Measurements from ENCODE around the gene EXO1.
"Not testable (repeated sequence)": the region's sequence is repeated elsewhere in the genome, so short reads cannot be mapped to it uniquely, and the experiment has no call there.

EXO1 gene

GRCh38 chr1:241819340-241819866, 28.6 kb upstream of the EXO1 start:
- H3K4me3 ChIP-seq (ENCODE audit: low read depth, low read length), result no peak overlapping the region
- DNase-seq, result no peak
- peaks cover 53% of the 10 kb centered on the region for H3K27me3 ChIP-seq (ENCODE audit: insufficient read depth, low read depth, severe bottlenecking)
- H3K27ac ChIP-seq, result no peak overlapping the region
- no peaks in the 10 kb centered on the region for H3K36me3 ChIP-seq
- no peaks in the 10 kb centered on the region for H3K9me3 ChIP-seq (ENCODE audit: severe bottlenecking)
- no peak for TF ChIP-seq CTCF (IDR thresholded peaks at IDR 0.05; ENCODE audit: low read depth, low read length)

- no peaks in the 10 kb centered on the region for H3K9me3 ChIP-seq (ENCODE audit: severe bottlenecking)
- no peak for DNase-seq
- no peak overlapping the region for H3K4me3 ChIP-seq (ENCODE audit: low read depth, low read length)
- H3K27me3 ChIP-seq (ENCODE audit: insufficient read depth, low read depth, severe bottlenecking), result peaks cover 50% of the 10 kb centered on the region
- no peak for TF ChIP-seq CTCF (IDR thresholded peaks at IDR 0.05; ENCODE audit: low read depth, low read length)
- H3K27ac ChIP-seq, result no peak overlapping the region
- no peaks in the 10 kb centered on the region for H3K36me3 ChIP-seq
These were observed 26.6 kb upstream of the EXO1 start for GRCh38 chr1:241821363-241821762.

DNA sequence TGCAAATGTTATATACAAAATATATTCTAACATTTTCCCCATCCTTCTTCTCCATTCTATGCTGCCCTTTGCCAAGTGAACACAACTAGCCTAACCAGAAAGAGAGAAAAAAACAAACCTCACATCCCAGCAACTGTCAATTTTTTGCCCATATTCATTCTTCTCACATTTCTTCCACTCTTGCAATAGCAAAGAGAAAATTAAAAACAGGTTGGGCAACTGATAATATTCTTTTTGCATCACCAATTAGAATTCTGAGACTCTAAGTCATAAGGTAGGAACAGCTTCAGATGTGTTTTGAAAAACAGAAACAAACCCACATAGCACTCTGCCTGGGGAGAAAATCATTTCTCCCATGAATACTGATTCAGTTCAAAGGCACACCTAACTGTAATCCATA, 25.2 kb upstream of the EXO1 start:
- Histone ChIP-seq H3K36me3 (no peaks in the 10 kb centered on the region), H3K27me3 (ENCODE audit: insufficient read depth, low read depth, severe bottlenecking) (peaks cover 40% of the 10 kb centered on the region), H3K4me3 (ENCODE audit: low read depth, low read length) (no peak overlapping the region), H3K27ac (no peak overlapping the region), H3K9me3 (ENCODE audit: severe bottlenecking) (no peaks in the 10 kb centered on the region)
- DNase-seq, result no peak
- no peak for TF ChIP-seq CTCF (IDR thresholded peaks at IDR 0.05; ENCODE audit: low read depth, low read length)

DNA sequence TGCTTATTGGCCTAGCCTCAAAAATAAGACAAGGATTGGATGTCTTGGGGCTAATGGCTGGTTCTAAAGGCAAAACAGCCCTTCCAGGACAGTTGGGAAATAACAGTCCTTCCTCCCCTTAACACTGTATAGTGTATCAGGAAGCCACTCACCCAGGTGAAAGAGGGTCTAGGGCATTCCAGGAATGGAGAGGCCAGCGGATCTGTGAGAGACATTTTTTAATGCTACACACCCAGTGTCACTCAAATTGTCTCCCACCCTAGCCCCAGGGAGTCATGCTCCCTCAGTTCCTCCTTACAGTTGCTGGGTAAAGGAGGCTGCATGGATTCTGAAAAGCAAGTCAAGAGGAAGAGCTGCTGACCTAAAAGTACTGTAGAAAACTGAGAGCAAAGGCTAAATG, 24.1 kb upstream of the EXO1 start:
- Histone ChIP-seq H3K27me3 (ENCODE audit: insufficient read depth, low read depth, severe bottlenecking) (peaks cover 41% of the 10 kb centered on the region), H3K9me3 (ENCODE audit: severe bottlenecking) (no peaks in the 10 kb centered on the region), H3K36me3 (no peaks in the 10 kb centered on the region), H3K4me3 (ENCODE audit: low read depth, low read length) (no peak overlapping the region), H3K27ac (no peak overlapping the region)
- DNase-seq, result no peak
- TF ChIP-seq CTCF (IDR thresholded peaks at IDR 0.05; ENCODE audit: low read depth, low read length), result no peak

DNA sequence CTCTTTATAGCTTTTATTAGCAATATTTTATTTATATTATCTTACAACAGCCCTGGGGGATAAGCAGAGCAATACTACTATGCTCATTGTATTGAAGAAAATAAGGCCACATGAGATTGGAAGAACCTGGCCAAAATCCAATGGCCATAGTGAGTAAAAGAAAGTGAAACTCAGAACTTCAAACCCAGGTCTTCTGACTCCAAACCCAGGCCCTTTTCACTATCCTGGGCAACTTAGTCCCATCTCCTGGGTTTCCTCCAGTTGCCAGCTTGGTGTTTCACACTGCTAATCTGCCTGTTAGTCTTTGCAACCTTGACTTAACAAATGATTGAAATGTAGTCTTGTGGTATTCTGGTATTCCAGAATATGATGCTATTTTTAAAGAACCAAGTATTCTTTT, 22.4 kb upstream of the EXO1 start:
- Histone ChIP-seq H3K36me3 (no peaks in the 10 kb centered on the region), H3K27ac (no peak overlapping the region), H3K4me3 (ENCODE audit: low read depth, low read length) (no peak overlapping the region), H3K27me3 (ENCODE audit: insufficient read depth, low read depth, severe bottlenecking) (peaks cover 37% of the 10 kb centered on the region), H3K9me3 (ENCODE audit: severe bottlenecking) (no peaks in the 10 kb centered on the region)
- DNase-seq, result no peak
- TF ChIP-seq CTCF (IDR thresholded peaks at IDR 0.05; ENCODE audit: low read depth, low read length), result no peak

DNA sequence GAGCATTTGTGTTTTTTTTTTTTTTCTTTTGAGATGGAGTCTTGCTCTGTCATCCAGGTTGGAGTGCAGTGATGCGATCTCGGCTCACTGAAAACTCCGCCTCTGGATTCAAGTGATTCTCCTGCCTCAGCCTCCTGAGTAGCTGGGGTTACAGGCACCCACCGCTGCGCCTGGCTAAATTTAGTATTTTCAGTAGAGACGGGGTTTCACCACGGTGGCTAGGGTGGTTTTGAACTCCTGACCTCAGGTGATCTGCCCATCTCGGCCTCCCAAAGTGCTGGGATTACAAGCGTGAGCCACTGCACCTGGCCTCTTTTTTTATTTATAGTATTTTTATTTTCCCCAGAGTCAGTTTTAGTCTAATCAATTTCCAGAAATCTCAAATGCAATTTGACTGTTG, 21.4 kb upstream of the EXO1 start:
- not testable (repeated sequence) for H3K27ac ChIP-seq; H3K4me3 ChIP-seq (ENCODE audit: low read depth, low read length); DNase-seq; H3K9me3 ChIP-seq (ENCODE audit: severe bottlenecking); H3K36me3 ChIP-seq
- H3K27me3 ChIP-seq (ENCODE audit: insufficient read depth, low read depth, severe bottlenecking), result peaks cover 37% of the 10 kb centered on the region

Measured in WERI-Rb-1 (cell line).